ENCODE results near the gene OSM.
A peak's percentile ranks its signal among the peaks of the same experiment; 100 is the strongest.

OSM gene

GRCh38 chr22:30309951-30310741 is 43.5 kb upstream of the OSM start:
- TF ChIP-seq EZH2 (optimal IDR thresholded peaks at IDR 0.05; ENCODE audit: low read depth, low read length) (no peak), EZH2phosphoT487 (IDR thresholded peaks at IDR 0.05; ENCODE audit: low read length) (no peak), CTCF (IDR thresholded peaks at IDR 0.05; ENCODE audit: low read length) (no peak)
- DNase-seq: peak; percentile 57
- Histone ChIP-seq H2AFZ (ENCODE audit: low read length) (no peak overlapping the region), H3K79me2 (ENCODE audit: low read length) (peaks cover 70% of the 10 kb centered on the region), H3K9ac (ENCODE audit: low read length) (no peak overlapping the region), H3K4me2 (ENCODE audit: low read depth, low read length) (peak overlapping the region; percentile 33), H3K36me3 (replicated peaks; ENCODE audit: insufficient read depth, low read length) (no peaks in the 10 kb centered on the region), H3K9me3 (replicated peaks; ENCODE audit: insufficient read depth, low read length) (no peaks in the 10 kb centered on the region), H3K4me1 (ENCODE audit: low read length) (peaks cover 59% of the 10 kb centered on the region), H3K9me2 (replicated peaks; ENCODE audit: insufficient read depth, low read length) (no peaks in the 10 kb centered on the region), H3K27me3 (replicated peaks; ENCODE audit: insufficient read depth, low read length) (no peaks in the 10 kb centered on the region), H3F3A (ENCODE audit: insufficient read depth, low read length) (peaks cover 30% of the 10 kb centered on the region), H3K4me3 (ENCODE audit: low read length) (no peak overlapping the region), H3K27ac (ENCODE audit: low read length) (peak overlapping the region; percentile 68; the same call in 1 of the 2 replicates), H4K20me1 (ENCODE audit: insufficient read depth, low read length) (no peaks in the 10 kb centered on the region)

DNA sequence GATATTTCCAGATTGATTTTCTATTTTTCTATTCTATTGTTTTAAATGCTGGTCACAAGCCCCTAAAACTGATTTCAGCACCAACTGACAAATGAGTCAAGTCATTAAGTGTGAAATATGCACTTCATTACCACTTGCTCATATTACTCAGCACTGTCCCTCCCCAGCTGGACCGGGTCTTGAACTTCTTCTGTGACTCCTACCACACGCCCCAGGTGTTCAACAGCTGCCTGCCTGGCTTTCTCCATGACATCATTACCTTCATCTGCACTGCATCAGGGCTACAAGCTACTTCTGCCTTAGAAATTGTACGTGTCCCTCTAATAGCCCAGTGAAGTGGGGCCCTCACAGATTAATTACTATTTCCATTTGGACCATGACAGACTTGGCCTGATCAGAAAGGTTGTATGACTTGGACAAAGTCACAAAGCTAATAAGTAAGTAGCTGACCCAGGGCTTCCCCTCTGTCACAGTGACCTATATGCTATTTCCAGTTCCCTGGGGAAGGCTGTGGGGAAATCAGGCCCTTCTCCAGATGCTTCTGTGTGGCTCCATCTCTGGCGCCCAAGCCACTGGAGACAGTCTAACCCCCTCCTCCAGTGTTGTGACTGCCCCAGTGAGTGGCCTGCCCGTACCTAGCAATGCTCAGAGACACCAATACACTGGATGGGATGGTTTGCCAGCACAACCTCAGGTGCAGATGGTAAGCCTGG is 42.0 kb upstream of the OSM start:
- Histone ChIP-seq H3K79me2 (ENCODE audit: low read length) (peaks cover 66% of the 10 kb centered on the region), H3K4me2 (ENCODE audit: low read depth, low read length) (no peak overlapping the region), H3K4me3 (ENCODE audit: low read length) (no peak overlapping the region), H3K36me3 (replicated peaks; ENCODE audit: insufficient read depth, low read length) (no peaks in the 10 kb centered on the region), H3F3A (ENCODE audit: insufficient read depth, low read length) (peaks cover 31% of the 10 kb centered on the region), H3K9ac (ENCODE audit: low read length) (no peak overlapping the region), H2AFZ (ENCODE audit: low read length) (no peak overlapping the region), H3K9me3 (replicated peaks; ENCODE audit: insufficient read depth, low read length) (no peaks in the 10 kb centered on the region), H4K20me1 (ENCODE audit: insufficient read depth, low read length) (no peaks in the 10 kb centered on the region), H3K9me2 (replicated peaks; ENCODE audit: insufficient read depth, low read length) (no peaks in the 10 kb centered on the region), H3K27me3 (replicated peaks; ENCODE audit: insufficient read depth, low read length) (no peaks in the 10 kb centered on the region), H3K4me1 (ENCODE audit: low read length) (peaks cover 66% of the 10 kb centered on the region), H3K27ac (ENCODE audit: low read length) (peak overlapping the region; percentile 33; the same call in 1 of the 2 replicates)
- peak; percentile 54 for DNase-seq
- TF ChIP-seq CTCF (IDR thresholded peaks at IDR 0.05; ENCODE audit: low read length) (no peak), EZH2 (optimal IDR thresholded peaks at IDR 0.05; ENCODE audit: low read depth, low read length) (no peak), EZH2phosphoT487 (IDR thresholded peaks at IDR 0.05; ENCODE audit: low read length) (no peak)

DNA sequence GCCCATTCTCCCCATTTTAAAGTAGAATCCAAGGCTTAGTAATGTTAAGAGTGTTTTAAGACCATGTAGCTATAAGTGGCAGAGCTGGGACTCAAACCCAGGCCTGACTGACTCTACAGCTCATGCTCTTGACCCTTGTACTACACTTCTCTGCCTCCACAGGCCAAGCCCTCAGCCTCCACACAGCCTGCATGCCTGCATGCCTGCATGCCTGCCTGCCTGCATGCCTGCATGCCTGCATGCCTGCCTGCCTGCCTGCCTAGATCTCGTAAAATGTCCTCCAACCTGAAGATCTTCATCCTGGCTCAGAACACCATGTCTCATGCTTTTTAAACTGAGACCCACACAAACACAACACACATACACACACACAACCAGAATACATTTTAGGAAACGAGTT is 41.4 kb upstream of the OSM start:
- Histone ChIP-seq H3K79me2 (ENCODE audit: low read length) (peaks cover 65% of the 10 kb centered on the region), H3K9me3 (replicated peaks; ENCODE audit: insufficient read depth, low read length) (no peaks in the 10 kb centered on the region), H3K4me1 (ENCODE audit: low read length) (peaks cover 69% of the 10 kb centered on the region), H3K27me3 (replicated peaks; ENCODE audit: insufficient read depth, low read length) (no peaks in the 10 kb centered on the region), H3K27ac (ENCODE audit: low read length) (peak overlapping the region; percentile 33; the same call in 1 of the 2 replicates), H3K9ac (ENCODE audit: low read length) (no peak overlapping the region), H3K4me2 (ENCODE audit: low read depth, low read length) (no peak overlapping the region), H3K4me3 (ENCODE audit: low read length) (no peak overlapping the region), H3F3A (ENCODE audit: insufficient read depth, low read length) (peaks cover 31% of the 10 kb centered on the region), H3K9me2 (replicated peaks; ENCODE audit: insufficient read depth, low read length) (no peaks in the 10 kb centered on the region), H2AFZ (ENCODE audit: low read length) (no peak overlapping the region), H4K20me1 (ENCODE audit: insufficient read depth, low read length) (no peaks in the 10 kb centered on the region), H3K36me3 (replicated peaks; ENCODE audit: insufficient read depth, low read length) (no peaks in the 10 kb centered on the region)
- DNase-seq: no peak
- TF ChIP-seq EZH2 (optimal IDR thresholded peaks at IDR 0.05; ENCODE audit: low read depth, low read length) (no peak), EZH2phosphoT487 (IDR thresholded peaks at IDR 0.05; ENCODE audit: low read length) (no peak), CTCF (IDR thresholded peaks at IDR 0.05; ENCODE audit: low read length) (no peak)
